GM21515 (cell line): ENCODE measurements around the gene UBL3.

Experiments used
- ATAC-seq: cut with Tn5 transposase; IDR thresholded peaks from one replicate; pipeline ENCODE4 v1.9.1; 2021; ENCODE audit not compliant: unreplicated experiment

UBL3 gene, protein sequence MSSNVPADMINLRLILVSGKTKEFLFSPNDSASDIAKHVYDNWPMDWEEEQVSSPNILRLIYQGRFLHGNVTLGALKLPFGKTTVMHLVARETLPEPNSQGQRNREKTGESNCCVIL

GRCh38 chr13:29850213-29850898 is at the start of gene UBL3:
TSS of gene UBL3 (minus strand) at chr13:29850617. CDS start at chr13:29849538, 1,079 bp downstream.
- peak; percentile 85 for ATAC-seq

- no peak for ATAC-seq
Measured at GRCh38 chr13:29897102-29897501, 46.7 kb upstream of the UBL3 start.

- ATAC-seq: no peak
Measured at GRCh38 chr13:29893438-29893837, 43.0 kb upstream of the UBL3 start.

GRCh38 chr13:29892151-29892550 is 41.7 kb upstream of the UBL3 start:
- ATAC-seq: no peak

GRCh38 chr13:29889111-29889510 is 38.7 kb upstream of the UBL3 start:
- ATAC-seq: no peak

GRCh38 chr13:29888306-29888705 is 37.9 kb upstream of the UBL3 start:
- ATAC-seq: no peak

DNA sequence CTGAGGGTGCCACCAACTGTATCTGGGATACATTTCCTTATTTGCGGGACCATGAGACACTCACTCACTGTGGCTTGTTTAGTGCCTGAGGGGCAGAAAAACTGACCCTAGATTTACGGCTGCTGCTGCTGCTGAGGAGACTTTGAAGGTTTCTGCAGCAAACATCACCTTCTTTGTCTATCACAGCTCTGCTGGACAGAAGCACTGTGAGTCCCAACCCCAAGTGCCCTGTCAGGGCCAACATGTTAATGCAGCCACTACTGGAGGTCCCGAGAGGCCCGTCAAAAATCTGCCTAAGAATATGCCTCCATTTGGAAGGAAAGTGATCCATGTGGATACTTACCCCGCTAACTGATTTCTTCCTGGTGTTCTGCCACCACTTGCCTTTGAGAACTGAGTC is 37.3 kb upstream of the UBL3 start:
- no peak for ATAC-seq

- no peak for ATAC-seq
Measured at GRCh38 chr13:29887030-29887557, 36.7 kb upstream of the UBL3 start.

- ATAC-seq: no peak
Measured at GRCh38 chr13:29886446-29886845, 36.0 kb upstream of the UBL3 start.

GRCh38 chr13:29885989-29886388 is 35.6 kb upstream of the UBL3 start:
- ATAC-seq: no peak

- no peak for ATAC-seq
Measured at GRCh38 chr13:29884671-29885430, 34.4 kb upstream of the UBL3 start.

- no peak for ATAC-seq
Measured at GRCh38 chr13:29883941-29884518, 33.6 kb upstream of the UBL3 start.

- ATAC-seq: no peak
Measured at GRCh38 chr13:29882076-29882475, 31.7 kb upstream of the UBL3 start.

- ATAC-seq: no peak
Measured at GRCh38 chr13:29878101-29878500, 27.7 kb upstream of the UBL3 start.

DNA sequence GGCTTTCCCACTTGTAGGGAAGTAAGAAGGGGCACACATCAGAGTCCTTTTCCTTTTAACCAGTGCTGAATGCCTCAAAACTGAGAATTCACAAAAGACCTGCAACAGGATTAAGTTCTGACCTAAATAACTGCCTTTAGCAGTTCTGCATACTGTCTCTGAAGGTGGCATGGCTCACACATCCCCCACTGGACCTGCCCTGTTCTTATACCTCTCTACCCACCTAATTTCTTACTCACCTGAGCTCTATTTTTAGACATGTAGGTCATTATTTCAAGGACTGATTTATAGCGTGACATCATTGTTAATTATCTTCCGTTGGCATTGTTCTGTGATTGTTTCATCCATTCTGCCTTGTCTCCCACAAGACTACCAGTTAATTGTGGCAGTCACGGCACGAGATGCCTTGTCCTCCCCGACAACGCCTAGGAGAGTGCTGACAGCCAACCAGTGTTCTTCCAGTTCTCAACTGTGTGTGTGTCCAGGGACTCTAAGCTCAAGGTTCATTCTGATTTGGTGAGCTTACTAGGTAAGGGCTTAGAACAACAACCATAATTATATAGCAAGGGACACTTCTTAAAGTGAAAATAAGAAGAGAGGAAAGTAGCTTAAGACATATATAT is 27.1 kb upstream of the UBL3 start:
- no peak for ATAC-seq

GRCh38 chr13:29875646-29876045 is 25.2 kb upstream of the UBL3 start:
- ATAC-seq: no peak

- ATAC-seq: no peak
Measured at GRCh38 chr13:29868581-29868980, 18.2 kb upstream of the UBL3 start.

GRCh38 chr13:29865934-29866333 is 15.5 kb upstream of the UBL3 start:
- ATAC-seq: no peak

GRCh38 chr13:29861694-29862110 is 11.3 kb upstream of the UBL3 start:
- no peak for ATAC-seq

DNA sequence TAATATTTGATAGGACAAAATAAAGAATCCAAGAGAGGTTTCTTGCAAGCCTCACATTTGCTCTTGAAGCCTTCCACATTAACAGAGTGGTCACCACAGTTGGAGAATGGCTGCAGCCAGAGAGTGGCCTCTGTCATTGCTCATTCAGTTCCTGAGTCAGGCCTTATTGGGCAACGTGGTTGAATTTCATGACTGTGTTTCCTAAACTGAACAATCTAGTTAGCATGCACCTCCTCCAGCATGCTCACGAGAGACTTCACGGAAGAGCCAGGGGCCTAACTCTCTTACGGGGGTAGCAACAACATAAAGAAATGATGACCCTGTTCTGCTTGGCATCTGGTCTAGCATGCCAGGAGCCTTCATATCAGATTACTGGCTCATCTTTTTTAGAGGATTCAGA is 9.6 kb upstream of the UBL3 start:
- ATAC-seq: no peak

DNA sequence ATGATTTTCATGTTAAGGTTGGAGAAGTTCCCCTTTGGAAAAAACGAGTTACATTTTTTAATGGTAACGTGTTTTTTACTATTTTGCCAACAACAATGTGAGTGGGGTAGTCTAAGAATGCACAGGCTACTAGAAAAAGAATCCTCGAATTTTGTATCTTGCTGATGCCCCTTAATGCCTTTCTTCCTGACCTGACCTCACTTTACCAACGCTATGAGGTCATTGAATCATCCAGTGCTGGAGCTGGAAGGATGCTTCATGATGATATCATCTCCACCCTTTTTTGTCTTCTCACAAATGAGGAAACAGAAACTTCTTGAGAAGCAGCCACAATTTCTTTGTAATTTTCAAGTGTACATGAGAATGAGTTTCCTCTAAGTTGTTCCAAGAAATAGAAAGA is 8.2 kb upstream of the UBL3 start:
- ATAC-seq: no peak
